GM23248 (cell line): Measurements from ENCODE around the gene ASB13. TPM values are rescaled to one million over a fixed set of nuclear protein-coding genes. Genes with fewer than 3 reads are reported as not detected.

Experiments used
- DNase-seq: peaks from one replicate; pipeline ENCODE4 v3.0.0-alpha.2; 2015
- H2AFZ ChIP-seq: fragments of 200-600 bp; sonication (generic); 2 replicates; pipeline ENCODE4 v1.6.1; 2016; ENCODE audit warnings: antibody characterized with exemption
- H3F3A ChIP-seq: fragments of 200-600 bp; sonication (generic); 2 replicates; pipeline ENCODE4 v1.6.1; 2016; ENCODE audit warnings: mild to moderate bottlenecking, antibody characterized with exemption, mixed run types; ENCODE audit not compliant: insufficient read depth
- H3K27ac ChIP-seq: fragments of 200-600 bp; sonication (generic); 2 replicates; pipeline ENCODE4 v1.5.1; 2016; ENCODE audit warnings: mild to moderate bottlenecking
- H3K27me3 ChIP-seq: fragments of 200-600 bp; sonication (generic); replicated peaks from 2 replicates; pipeline ENCODE4 v1.6.1; 2016; ENCODE audit warnings: mild to moderate bottlenecking; ENCODE audit not compliant: insufficient read depth
- H3K36me3 ChIP-seq: fragments of 200-600 bp; sonication (generic); 2 replicates; pipeline ENCODE4 v1.6.1; 2016; ENCODE audit warnings: low read depth, mild to moderate bottlenecking
- H3K4me1 ChIP-seq: fragments of 200-600 bp; sonication (generic); 2 replicates; pipeline ENCODE4 v1.6.1; 2016; ENCODE audit warnings: mild to moderate bottlenecking; ENCODE audit not compliant: insufficient read depth
- H3K4me2 ChIP-seq: fragments of 200-600 bp; sonication (generic); one replicate; pipeline ENCODE4 v1.6.1; 2016; ENCODE audit warnings: mild to moderate bottlenecking; ENCODE audit not compliant: unreplicated experiment
- H3K4me3 ChIP-seq: fragments of 200-600 bp; sonication (generic); 2 replicates; pipeline ENCODE4 v1.5.1; 2016; ENCODE audit warnings: mild to moderate bottlenecking
- H3K79me2 ChIP-seq: fragments of 200-600 bp; sonication (generic); 2 replicates; pipeline ENCODE4 v1.6.1; 2016; ENCODE audit warnings: mild to moderate bottlenecking; ENCODE audit not compliant: insufficient read depth
- H3K9ac ChIP-seq: fragments of 200-600 bp; sonication (generic); 2 replicates; pipeline ENCODE4 v1.6.1; 2016; ENCODE audit warnings: mild to moderate bottlenecking
- H3K9me2 ChIP-seq: fragments of 200-600 bp; sonication (generic); 2 replicates; pipeline ENCODE4 v1.6.1; 2016; ENCODE audit warnings: mixed run types, mild to moderate bottlenecking, moderate library complexity; ENCODE audit not compliant: insufficient read depth
- H3K9me3 ChIP-seq: fragments of 200-600 bp; sonication (generic); one replicate; pipeline ENCODE4 v1.6.1; 2017; ENCODE audit warnings: low read depth
- H4K20me1 ChIP-seq: fragments of 200-600 bp; sonication (generic); 2 replicates; pipeline ENCODE4 v1.6.0; 2016; ENCODE audit not compliant: insufficient read depth
- EZH2 ChIP-seq: fragments of 200-600 bp; sonication (generic); IDR thresholded peaks from 2 replicates; pipeline ENCODE4 v1.6.1; 2018; ENCODE audit warnings: antibody characterized with exemption, mild to moderate bottlenecking; ENCODE audit not compliant: insufficient read depth, poor library complexity, severe bottlenecking
- EZH2phosphoT487 ChIP-seq: fragments of 200-600 bp; sonication (generic); IDR thresholded peaks from 2 replicates; pipeline ENCODE4 v1.6.1; 2018; ENCODE audit warnings: antibody characterized with exemption, moderate library complexity, mild to moderate bottlenecking, low read depth; ENCODE audit not compliant: insufficient read depth
- WGBS, 2 experiments: methylation state at CpG; one replicate each; pipeline ENCODE4 v1.1.6; 2015 to 2017; ENCODE audit warnings: low lambda C conversion rate in 2 of 2, low coverage in 1 of 2; ENCODE audit errors: missing lambda C conversion rate in 2 of 2; 5-methylcytosine and 5-hydroxymethylcytosine counted together
- in situ Hi-C: fragments of 300-500 bp; cut with MboI; formaldehyde crosslinking; loops from 2 replicates; pipeline ENCODE4 v1.15.0; 2020
- polyA plus RNA-seq: library from polyadenylated mRNA; unstranded; fragments of >200 nt; fragmentation: Nextera tagmentation; extraction: Ambion mirVana; gene quantifications from 2 replicates; pipeline ENCODE4 v1.2.1, GENCODE V29; 2016
- total RNA-seq: library from RNA; depleted of rRNA; stranded (reverse); fragments of >200 nt; shearing (Covaris generic); gene quantifications from 2 replicates; pipeline ENCODE4 v1.2.3, GENCODE V29; 2014

ASB13 gene
- total and polyA plus RNA-seq, 2 experiments from 2014 or later: 7.5 to 8.9 TPM

DNA sequence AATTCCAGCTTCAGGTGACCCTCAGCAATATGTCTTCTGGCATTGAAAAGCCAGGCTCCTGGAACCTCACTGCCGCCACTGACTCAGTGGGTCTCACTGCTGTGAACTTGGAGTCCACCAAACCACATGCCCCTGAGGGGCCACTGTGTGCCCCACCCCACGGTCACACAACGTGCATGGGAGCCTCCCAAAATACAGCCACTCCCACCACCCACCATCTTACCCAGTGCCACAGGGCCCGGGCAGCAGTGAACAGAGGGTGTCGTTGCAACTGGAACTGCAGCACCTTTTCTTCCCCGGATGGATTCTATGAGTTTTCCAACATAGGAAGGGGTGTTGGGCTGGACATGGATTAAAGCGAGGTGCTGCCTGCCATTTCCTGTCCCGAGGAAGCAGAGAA lies 60.1 kb downstream of the ASB13 start:
- 84 to 86% methylated on average over 8 of the region's 8 CpGs for WGBS, 2 experiments
- in situ Hi-C loops: loop anchor here (25.0 kb wide), 1 partner anchor 769 kb away; the partner anchor contains the start of gene AKR1E2
- H3K9me3 ChIP-seq: no peaks in the 10 kb centered on the region

DNA sequence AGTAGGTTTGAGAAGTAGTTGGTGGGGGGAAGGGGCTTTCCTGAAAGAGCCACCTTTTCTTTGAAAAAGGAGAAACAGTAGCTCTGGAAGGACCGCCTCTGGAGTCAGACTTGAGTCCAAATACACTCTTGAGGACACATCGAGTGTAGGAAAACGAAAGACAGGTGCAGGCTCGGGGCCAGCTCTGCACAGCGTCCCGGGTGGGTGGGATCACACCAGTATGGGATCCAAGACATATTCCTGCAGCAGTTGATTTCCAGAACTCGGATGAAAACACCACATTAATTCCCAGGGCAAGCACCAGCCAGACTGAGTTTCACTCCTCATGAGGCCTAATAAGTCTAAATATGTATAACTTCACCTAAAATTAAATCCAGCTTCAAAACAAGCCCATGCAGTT lies 61.4 kb downstream of the ASB13 start:
- H3K27ac ChIP-seq: no peak overlapping the region
- no peaks in the 10 kb centered on the region for H3K27me3 ChIP-seq
- no peaks in the 10 kb centered on the region for H3K9me2 ChIP-seq
- no peak overlapping the region for H3K9ac ChIP-seq
- no peaks in the 10 kb centered on the region for H4K20me1 ChIP-seq
- in situ Hi-C loops: loop anchor here (25.0 kb wide), 1 partner anchor 768 kb away; the partner anchor contains the start of gene AKR1E2
- H3K4me3 ChIP-seq: no peak overlapping the region
- H3K36me3 ChIP-seq: no peaks in the 10 kb centered on the region
- no peak for TF ChIP-seq EZH2phosphoT487
- TF ChIP-seq EZH2: no peak
- no peak for DNase-seq
- H3K79me2 ChIP-seq: no peaks in the 10 kb centered on the region
- no peak overlapping the region for H3K4me2 ChIP-seq
- H2AFZ ChIP-seq: no peak overlapping the region
- no peaks in the 10 kb centered on the region; the same call in 1 of the 2 replicates for H3F3A ChIP-seq
- 40 to 43% methylated on average over 7 of the region's 7 CpGs for WGBS, 2 experiments
- H3K9me3 ChIP-seq: no peaks in the 10 kb centered on the region
- peaks cover 7% of the 10 kb centered on the region for H3K4me1 ChIP-seq

More for the DNA sequence above, 60.1 kb downstream of the ASB13 start:
- Histone ChIP-seq H3K27me3 (no peaks in the 10 kb centered on the region), H2AFZ (no peak overlapping the region), H4K20me1 (no peaks in the 10 kb centered on the region), H3K9me2 (no peaks in the 10 kb centered on the region), H3F3A (no peaks in the 10 kb centered on the region; the same call in 1 of the 2 replicates), H3K9ac (no peak overlapping the region), H3K4me3 (no peak overlapping the region), H3K36me3 (no peaks in the 10 kb centered on the region), H3K4me1 (peaks cover 16% of the 10 kb centered on the region), H3K79me2 (no peaks in the 10 kb centered on the region), H3K27ac (no peak overlapping the region), H3K4me2 (no peak overlapping the region)
- DNase-seq: no peak
- no peak for TF ChIP-seq EZH2phosphoT487
- TF ChIP-seq EZH2: no peak

DNA sequence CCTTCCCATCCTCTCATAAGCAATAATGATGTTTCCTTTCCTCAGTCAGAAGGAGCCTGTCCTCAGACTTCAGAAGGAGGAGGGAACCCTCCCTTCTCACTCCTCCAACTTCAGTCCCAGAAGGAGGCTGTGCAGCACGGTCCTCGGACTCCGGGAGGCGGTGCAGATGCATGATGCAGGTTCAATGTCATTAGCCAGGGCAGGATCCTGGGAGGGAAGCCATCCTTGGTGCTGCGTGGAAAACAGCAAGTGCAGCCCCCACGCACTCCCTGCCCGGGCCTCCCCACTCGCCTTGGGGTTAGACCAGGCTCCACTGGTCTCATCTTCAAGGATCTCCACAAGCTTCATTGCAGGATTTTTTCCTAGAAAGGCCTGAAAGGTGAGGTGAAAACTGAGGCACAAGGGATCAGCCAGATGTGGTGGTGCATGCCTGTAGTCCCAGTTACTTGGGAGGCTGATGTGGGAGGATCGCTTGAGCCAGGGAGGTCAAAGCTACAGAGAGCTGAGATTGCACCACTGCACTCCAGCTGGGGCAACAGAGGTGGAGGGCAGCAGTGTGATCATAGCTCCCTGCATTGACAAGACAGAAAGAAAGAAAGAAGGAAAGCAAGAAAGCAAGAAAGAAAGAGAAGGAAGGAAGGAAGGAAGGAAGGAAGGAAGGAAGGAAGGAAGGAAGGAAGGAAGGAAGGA lies 62.0 kb downstream of the ASB13 start:
- Histone ChIP-seq H3K27me3 (no peaks in the 10 kb centered on the region), H3K36me3 (no peaks in the 10 kb centered on the region), H3K4me2 (no peak overlapping the region), H3K4me1 (peaks cover 1% of the 10 kb centered on the region), H3K9me2 (no peaks in the 10 kb centered on the region), H2AFZ (no peak overlapping the region), H3K9me3 (no peaks in the 10 kb centered on the region), H3K79me2 (no peaks in the 10 kb centered on the region), H3K9ac (no peak overlapping the region), H4K20me1 (no peaks in the 10 kb centered on the region), H3K4me3 (no peak overlapping the region), H3K27ac (no peak overlapping the region), H3F3A (no peaks in the 10 kb centered on the region; the same call in 1 of the 2 replicates)
- 91 to 92% methylated on average over 9 of the region's 9 CpGs for WGBS, 2 experiments
- no peak for TF ChIP-seq EZH2
- TF ChIP-seq EZH2phosphoT487: no peak
- in situ Hi-C loops: loop anchor here (25.0 kb wide), 1 partner anchor 767 kb away; the partner anchor contains the start of gene AKR1E2
- no peak for DNase-seq

GRCh38 chr10:5603848-5604170 lies 62.6 kb downstream of the ASB13 start:
- Histone ChIP-seq H3K9me3 (no peaks in the 10 kb centered on the region), H3K27me3 (no peaks in the 10 kb centered on the region), H3K79me2 (no peaks in the 10 kb centered on the region), H3K4me2 (no peak overlapping the region), H3K9me2 (no peaks in the 10 kb centered on the region), H3K36me3 (no peaks in the 10 kb centered on the region), H3K4me3 (no peak overlapping the region), H3F3A (no peaks in the 10 kb centered on the region), H3K4me1 (no peaks in the 10 kb centered on the region), H3K27ac (no peak overlapping the region), H4K20me1 (no peaks in the 10 kb centered on the region), H2AFZ (no peak overlapping the region), H3K9ac (no peak overlapping the region)
- no peak for DNase-seq
- WGBS, 2 experiments: 79 to 82% methylated on average over 12 to 13 of the region's 13 CpGs
- TF ChIP-seq EZH2phosphoT487: no peak
- TF ChIP-seq EZH2: no peak
- in situ Hi-C loops: loop anchor here (25.0 kb wide), 1 partner anchor 767 kb away; the partner anchor contains the start of gene AKR1E2
